ENCODE results near the gene PHYHD1.

- no peak for TF ChIP-seq CTCF (IDR thresholded peaks at IDR 0.05)
- TF ChIP-seq POLR2AphosphoS5 (IDR thresholded peaks at IDR 0.05) = no peak
- TF ChIP-seq POLR2A (IDR thresholded peaks at IDR 0.05) = no peak
Observed at GRCh38 chr9:128908372-128908771, 12.4 kb upstream of the PHYHD1 start.
